HG03039 (cell line): Measurements from ENCODE around the gene UCK2.

Source experiments
- ATAC-seq: cut with Tn5 transposase; IDR thresholded peaks from one replicate; pipeline ENCODE4 v1.9.1; 2021; ENCODE audit warnings: mild to moderate bottlenecking, moderate library complexity; ENCODE audit not compliant: unreplicated experiment

UCK2 gene

GRCh38 chr1:165833358-165833757, 5.9 kb downstream of the UCK2 start:
- ATAC-seq = no peak

- ATAC-seq = no peak
These were observed 6.8 kb downstream of the UCK2 start for GRCh38 chr1:165834229-165834628.

GRCh38 chr1:165834881-165835280, 7.5 kb downstream of the UCK2 start:
- ATAC-seq = no peak

GRCh38 chr1:165836664-165837482, 9.5 kb downstream of the UCK2 start:
- ATAC-seq = no peak

GRCh38 chr1:165837838-165838364, 10.5 kb downstream of the UCK2 start:
- ATAC-seq = no peak

GRCh38 chr1:165840423-165840822, 13.0 kb downstream of the UCK2 start:
- ATAC-seq = no peak

GRCh38 chr1:165841582-165842017, 14.2 kb downstream of the UCK2 start:
- peak; percentile 31 for ATAC-seq

- ATAC-seq = peak; percentile 41
These were observed 14.7 kb downstream of the UCK2 start for GRCh38 chr1:165842023-165842670.

- peak; percentile 44 for ATAC-seq
These were observed 15.3 kb downstream of the UCK2 start for GRCh38 chr1:165842671-165843129.

GRCh38 chr1:165843304-165843703, 15.9 kb downstream of the UCK2 start:
- no peak for ATAC-seq

GRCh38 chr1:165844114-165844798, 16.8 kb downstream of the UCK2 start:
- ATAC-seq = no peak

GRCh38 chr1:165844933-165845332, 17.5 kb downstream of the UCK2 start:
- no peak for ATAC-seq

GRCh38 chr1:165845569-165845968, 18.2 kb downstream of the UCK2 start:
- ATAC-seq = no peak

GRCh38 chr1:165845992-165846748, 18.8 kb downstream of the UCK2 start:
- no peak for ATAC-seq

- ATAC-seq = no peak
These were observed 20.1 kb downstream of the UCK2 start for GRCh38 chr1:165847486-165847885.

GRCh38 chr1:165849353-165850133, 22.1 kb downstream of the UCK2 start:
- ATAC-seq = no peak

- peak; percentile 61 for ATAC-seq
These were observed 23.7 kb downstream of the UCK2 start for GRCh38 chr1:165851034-165851658.

- ATAC-seq = no peak
These were observed 25.5 kb downstream of the UCK2 start for GRCh38 chr1:165852871-165853270.

GRCh38 chr1:165853528-165854075, 26.2 kb downstream of the UCK2 start:
- ATAC-seq = no peak
